Panc1 (cell line): ENCODE measurements around the gene DCBLD1. TPM values are rescaled to one million over a fixed set of nuclear protein-coding genes. Genes with fewer than 3 reads are reported as not detected.

Experiments
- ATAC-seq: fragments of 200-7000 bp; cut with Tn5 transposase; 2 replicates; pipeline ENCODE4 v1.9.1; 2020; ENCODE audit warnings: mild to moderate bottlenecking, moderate library complexity
- BruUV-seq: library from RNA; stranded (reverse); fragments of 400-500 nt; replicated peaks from 2 replicates; lab custom pipeline; 2021; lab: Mats Ljungman, UMichigan
- CTCF ChIA-PET: fragments of 300-600 bp; sonication (Branson Sonifier 250); formaldehyde crosslinking; loops from one replicate; lab custom pipeline; 2022; ENCODE audit warnings: antibody characterized with exemption; lab: Charles Lee
- POLR2A ChIA-PET: fragments of 300-600 bp; sonication (Branson Sonifier 250); formaldehyde crosslinking; loops from one replicate; lab custom pipeline; 2022; ENCODE audit warnings: antibody characterized with exemption; lab: Charles Lee
- DNase-seq: peaks from one replicate; pipeline ENCODE4 v3.0.0-alpha.2; 2010; ENCODE audit warnings: low read depth, low spot score
- H3K27ac ChIP-seq: 2 replicates; pipeline ENCODE4 v1.5.1; 2011; ENCODE audit warnings: mild to moderate bottlenecking, low read length, inconsistent platforms
- H3K27me3 ChIP-seq: fragments of 200-500 bp; sonication (Bioruptor generic); 2 replicates; pipeline ENCODE4 v1.6.0; 2014; ENCODE audit warnings: low read length, inconsistent platforms; ENCODE audit not compliant: control insufficient read depth, insufficient read depth
- H3K36me3 ChIP-seq: fragments of 200-500 bp; sonication (Bioruptor generic); 2 replicates; pipeline ENCODE4 v1.5.1; 2014; ENCODE audit warnings: inconsistent platforms, mild to moderate bottlenecking, low read length, moderate library complexity; ENCODE audit not compliant: control insufficient read depth, insufficient read depth
- H3K4me1 ChIP-seq: 2 replicates; pipeline ENCODE4 v1.5.1; 2011; ENCODE audit warnings: inconsistent platforms, mild to moderate bottlenecking, low read length, moderate library complexity; ENCODE audit not compliant: control insufficient read depth, insufficient read depth
- H3K4me3 ChIP-seq, 2 experiments: 2 replicates each; pipeline ENCODE4 v1.5.1; 2011 to 2012; ENCODE audit warnings: low read depth in 2 of 2, low read length in 2 of 2, mild to moderate bottlenecking in 2 of 2, inconsistent platforms in 1 of 2, moderate library complexity in 1 of 2
- H3K9me3 ChIP-seq: fragments of 200-500 bp; sonication (Bioruptor generic); 2 replicates; pipeline ENCODE4 v1.5.1; 2014; ENCODE audit warnings: low read depth, mild to moderate bottlenecking, inconsistent platforms, low read length, moderate library complexity; ENCODE audit not compliant: control insufficient read depth, insufficient read depth
- CTCF ChIP-seq: fragments of 450-650 bp; IDR thresholded peaks from 2 replicates; pipeline ENCODE4 v1.5.1; 2017; ENCODE audit warnings: mild to moderate bottlenecking
- POLR2AphosphoS5 ChIP-seq: IDR thresholded peaks from 2 replicates; pipeline ENCODE4 v1.6.1; 2012; ENCODE audit warnings: mild to moderate bottlenecking, low read depth, low read length, moderate library complexity
- REST ChIP-seq, 2 experiments: IDR thresholded peaks; 2 replicates each; pipeline ENCODE4 v1.6.1; 2011 to 2012; ENCODE audit warnings: low read depth in 2 of 2, control low read depth in 1 of 2, low read length in 1 of 2, mild to moderate bottlenecking in 1 of 2, moderate library complexity in 1 of 2; ENCODE audit not compliant: insufficient read depth in 1 of 2
- SIN3A ChIP-seq: IDR thresholded peaks from 2 replicates; pipeline ENCODE4 v1.6.1; 2012; ENCODE audit warnings: low read depth, mild to moderate bottlenecking, low read length, moderate library complexity, borderline replicate concordance; ENCODE audit not compliant: insufficient read depth
- TCF7L2 ChIP-seq: IDR thresholded peaks from 2 replicates; pipeline ENCODE4 v1.6.1; 2011; ENCODE audit warnings: mild to moderate bottlenecking, low read depth, low read length, inconsistent platforms
- in situ Hi-C: cut with HindIII; loops from 2 replicates; pipeline ENCODE4 v1.10.0; 2016; ENCODE audit warnings: low sequenced_read_pairs, low pct_unique_long_range_greater_than_20kb
- intact Hi-C: fragments of 100-400 bp; cut with micrococcal nuclease; formaldehyde crosslinking; loops from one replicate; pipeline ENCODE4 v1.10.0; 2022; ENCODE audit not compliant: unreplicated experiment
- total RNA-seq: library from RNA; stranded (reverse); gene quantifications from one replicate; pipeline ENCODE4 v1.2.1, GENCODE V29; 2021; ENCODE audit not compliant: unreplicated experiment

The DCBLD1 gene
- total RNA-seq, 1 experiment from 2014 or later = 29.0 TPM

GRCh38 chr6:117456250-117456649 lies 26.2 kb upstream of the DCBLD1 start:
- TF ChIP-seq TCF7L2 (no peak), REST (IDR thresholded peaks at IDR 0.05; ENCODE audit: insufficient read depth in 1 of 2, low read depth in 2 of 2, low read length in 1 of 2) (no peak), POLR2AphosphoS5 (no peak), SIN3A (no peak), CTCF (no peak)
- POLR2A ChIA-PET = no interaction called here
- in situ Hi-C loops = no loop called here

GRCh38 chr6:117456998-117457397 lies 25.5 kb upstream of the DCBLD1 start:
- BruUV-seq = no TSS peak
- Histone ChIP-seq H3K27me3 (no peaks in the 10 kb centered on the region), H3K4me3 (no peak overlapping the region), H3K9me3 (no peaks in the 10 kb centered on the region), H3K4me1 (no peaks in the 10 kb centered on the region), H3K36me3 (no peaks in the 10 kb centered on the region), H3K27ac (no peak overlapping the region)
- intact Hi-C loops (loop anchor here (10.0 kb wide), 1 partner anchor 218 kb away; the partner anchor contains the start of gene NUS1), in situ Hi-C loops (no loop called here)
- ATAC-seq (no peak), DNase-seq (no peak)
- CTCF ChIA-PET = interaction anchor here (0.7 kb wide), 1 partner anchor 98 kb away, joined by 3 read pairs; no protein-coding TSS in a partner anchor
- TF ChIP-seq POLR2AphosphoS5 = no peak
- POLR2A ChIA-PET = no interaction called here

More at GRCh38 chr6:117456250-117456649, 26.2 kb upstream of the DCBLD1 start:
- Histone ChIP-seq H3K27ac (no peak overlapping the region), H3K27me3 (no peaks in the 10 kb centered on the region), H3K4me3 (no peak overlapping the region), H3K4me1 (no peaks in the 10 kb centered on the region), H3K9me3 (no peaks in the 10 kb centered on the region), H3K36me3 (no peaks in the 10 kb centered on the region)
- no peak for ATAC-seq
- no TSS peak for BruUV-seq
- intact Hi-C loops = loop anchor here (10.0 kb wide), 1 partner anchor 219 kb away; the partner anchor contains the start of gene NUS1
- DNase-seq = no peak
- CTCF ChIA-PET = no interaction called here

GRCh38 chr6:117459204-117459944 lies 23.1 kb upstream of the DCBLD1 start:
- ChIA-PET CTCF (no interaction called here), POLR2A (no interaction called here)
- intact Hi-C loops (loop anchor here (10.0 kb wide), 1 partner anchor 215 kb away; the partner anchor contains the start of gene NUS1), in situ Hi-C loops (no loop called here)
- no TSS peak for BruUV-seq
- ATAC-seq (no peak), DNase-seq (no peak)
- Histone ChIP-seq H3K27ac (no peak overlapping the region), H3K9me3 (no peaks in the 10 kb centered on the region), H3K4me3 (no peak overlapping the region), H3K36me3 (no peaks in the 10 kb centered on the region), H3K4me1 (no peaks in the 10 kb centered on the region), H3K27me3 (no peaks in the 10 kb centered on the region)
- TF ChIP-seq CTCF (no peak), REST (IDR thresholded peaks at IDR 0.05; ENCODE audit: insufficient read depth in 1 of 2, low read depth in 2 of 2, low read length in 1 of 2) (no peak), SIN3A (no peak), POLR2AphosphoS5 (no peak), TCF7L2 (no peak)
